Measurements from ENCODE around the gene CYSTM1. TPM values are rescaled to one million over a fixed set of nuclear protein-coding genes. Genes with fewer than 3 reads are reported as not detected.

The CYSTM1 gene
- total and polyA plus RNA-seq, 2 experiments from 2014 or later, result 16.0 to 42.3 TPM

- H3K27ac ChIP-seq, result no peak overlapping the region
- no peak overlapping the region for H3K4me3 ChIP-seq
- no peak for DNase-seq
- H3K9ac ChIP-seq, result no peak overlapping the region
- no peaks in the 10 kb centered on the region; the same call in 1 of the 2 replicates for H3K36me3 ChIP-seq (ENCODE audit: low read depth)
- no peak for TF ChIP-seq EZH2 (IDR thresholded peaks at IDR 0.05; ENCODE audit: insufficient read depth, poor library complexity, severe bottlenecking)
- TF ChIP-seq EZH2phosphoT487 (IDR thresholded peaks at IDR 0.05; ENCODE audit: insufficient read depth, low read depth), result no peak
- H3K27me3 ChIP-seq (replicated peaks; ENCODE audit: insufficient read depth), result no peaks in the 10 kb centered on the region
- peaks cover 5% of the 10 kb centered on the region; the same call in 1 of the 2 replicates for H3F3A ChIP-seq (ENCODE audit: insufficient read depth)
- in situ Hi-C loops (cut with MboI), result no loop called here
- WGBS, 2 experiments (ENCODE audit: low coverage in 1 of 2, low lambda C conversion rate in 2 of 2, missing lambda C conversion rate in 2 of 2), result 85 to 93% methylated on average over 3 of the region's 3 CpGs
- H3K9me3 ChIP-seq (ENCODE audit: low read depth), result no peaks in the 10 kb centered on the region
- 0 out of 2 replicates have a peak, but pooled peaks cover 3% of the 10 kb centered on the region for H4K20me1 ChIP-seq (ENCODE audit: insufficient read depth)
- H3K79me2 ChIP-seq (ENCODE audit: insufficient read depth), result peaks cover 79% of the 10 kb centered on the region
- H3K4me1 ChIP-seq (ENCODE audit: insufficient read depth), result no peaks in the 10 kb centered on the region
- no peak overlapping the region for H3K4me2 ChIP-seq (ENCODE audit: unreplicated experiment)
- no peaks in the 10 kb centered on the region for H3K9me2 ChIP-seq (ENCODE audit: insufficient read depth)
- H2AFZ ChIP-seq, result no peak overlapping the region
Measured at GRCh38 chr5:140284013-140284412, 109.0 kb downstream of the CYSTM1 start.

GRCh38 chr5:140286424-140286823, 111.4 kb downstream of the CYSTM1 start:
- Histone ChIP-seq H3K4me3 (no peak overlapping the region), H3K4me1 (ENCODE audit: insufficient read depth) (no peaks in the 10 kb centered on the region), H3K9me3 (ENCODE audit: low read depth) (no peaks in the 10 kb centered on the region), H3K27ac (no peak overlapping the region), H3F3A (ENCODE audit: insufficient read depth) (no peaks in the 10 kb centered on the region), H2AFZ (no peak overlapping the region), H3K4me2 (ENCODE audit: unreplicated experiment) (no peak overlapping the region), H3K9ac (no peak overlapping the region), H3K79me2 (ENCODE audit: insufficient read depth) (peaks cover 97% of the 10 kb centered on the region), H4K20me1 (ENCODE audit: insufficient read depth) (0 out of 2 replicates have a peak, but pooled peaks cover 3% of the 10 kb centered on the region), H3K9me2 (ENCODE audit: insufficient read depth) (no peaks in the 10 kb centered on the region), H3K36me3 (ENCODE audit: low read depth) (no peaks in the 10 kb centered on the region; the same call in 1 of the 2 replicates), H3K27me3 (replicated peaks; ENCODE audit: insufficient read depth) (no peaks in the 10 kb centered on the region)
- DNase-seq, result no peak
- TF ChIP-seq EZH2phosphoT487 (IDR thresholded peaks at IDR 0.05; ENCODE audit: insufficient read depth, low read depth) (no peak), EZH2 (IDR thresholded peaks at IDR 0.05; ENCODE audit: insufficient read depth, poor library complexity, severe bottlenecking) (no peak)
- in situ Hi-C loops (cut with MboI), result no loop called here
- WGBS, 2 experiments (ENCODE audit: low coverage in 1 of 2, low lambda C conversion rate in 2 of 2, missing lambda C conversion rate in 2 of 2), result 88 to 97% methylated on average over 4 to 5 of the region's 5 CpGs

DNA sequence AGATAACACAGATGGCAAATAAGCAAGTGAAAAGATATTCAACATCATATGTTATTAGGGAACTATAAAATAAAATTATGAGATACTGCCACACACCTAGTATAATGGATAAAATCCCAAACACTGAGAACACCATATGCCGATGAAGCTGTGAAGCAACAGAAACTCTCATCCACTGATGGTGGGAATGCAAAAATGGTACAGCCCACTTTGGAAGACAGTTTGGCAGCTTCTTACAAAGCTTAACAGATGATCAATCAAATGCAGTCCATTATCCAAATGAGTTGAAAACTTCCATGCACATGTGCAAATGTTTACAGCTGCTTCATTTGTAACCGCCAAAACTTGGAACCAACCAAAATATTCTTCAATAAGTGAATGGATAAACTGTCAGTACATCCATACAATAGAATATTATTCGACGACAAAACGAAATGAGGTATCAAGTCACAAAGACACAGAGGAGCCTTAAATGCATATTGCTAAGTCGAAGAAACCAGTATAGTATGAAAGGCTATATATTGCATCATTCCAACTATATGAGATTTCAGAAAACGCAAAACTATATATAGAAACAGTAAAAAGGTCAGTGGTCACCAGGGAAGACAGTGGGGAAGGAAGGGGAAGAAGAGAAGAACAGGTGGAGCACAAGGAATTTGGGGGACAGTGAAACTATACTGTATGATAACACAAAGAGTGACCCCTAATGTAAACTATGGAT, 113.0 kb downstream of the CYSTM1 start:
- Histone ChIP-seq H3K4me1 (ENCODE audit: insufficient read depth) (peaks cover 7% of the 10 kb centered on the region), H3K27me3 (replicated peaks; ENCODE audit: insufficient read depth) (no peaks in the 10 kb centered on the region), H3K27ac (no peak overlapping the region), H3K79me2 (ENCODE audit: insufficient read depth) (peaks cover 98% of the 10 kb centered on the region), H3K9me3 (ENCODE audit: low read depth) (no peaks in the 10 kb centered on the region), H3K4me3 (no peak overlapping the region), H3K9me2 (ENCODE audit: insufficient read depth) (no peaks in the 10 kb centered on the region), H2AFZ (no peak overlapping the region), H3F3A (ENCODE audit: insufficient read depth) (no peaks in the 10 kb centered on the region), H4K20me1 (ENCODE audit: insufficient read depth) (0 out of 2 replicates have a peak, but pooled peaks cover 3% of the 10 kb centered on the region), H3K9ac (no peak overlapping the region), H3K4me2 (ENCODE audit: unreplicated experiment) (no peak overlapping the region), H3K36me3 (ENCODE audit: low read depth) (no peaks in the 10 kb centered on the region; the same call in 1 of the 2 replicates)
- DNase-seq, result no peak
- 14 to 16% methylated on average over 7 of the region's 7 CpGs for WGBS, 2 experiments (ENCODE audit: low coverage in 1 of 2, low lambda C conversion rate in 2 of 2, missing lambda C conversion rate in 2 of 2)
- TF ChIP-seq EZH2 (IDR thresholded peaks at IDR 0.05; ENCODE audit: insufficient read depth, poor library complexity, severe bottlenecking) (no peak), EZH2phosphoT487 (IDR thresholded peaks at IDR 0.05; ENCODE audit: insufficient read depth, low read depth) (no peak)
- in situ Hi-C loops (cut with MboI), result no loop called here

- no peaks in the 10 kb centered on the region for H4K20me1 ChIP-seq (ENCODE audit: insufficient read depth)
- no peak overlapping the region for H3K9ac ChIP-seq
- DNase-seq, result no peak
- no peak overlapping the region for H3K4me3 ChIP-seq
- no peaks in the 10 kb centered on the region for H3K9me3 ChIP-seq (ENCODE audit: low read depth)
- no peaks in the 10 kb centered on the region for H3K27me3 ChIP-seq (replicated peaks; ENCODE audit: insufficient read depth)
- H3K4me1 ChIP-seq (ENCODE audit: insufficient read depth), result peaks cover 48% of the 10 kb centered on the region
- TF ChIP-seq EZH2phosphoT487 (IDR thresholded peaks at IDR 0.05; ENCODE audit: insufficient read depth, low read depth), result no peak
- no peak for TF ChIP-seq EZH2 (IDR thresholded peaks at IDR 0.05; ENCODE audit: insufficient read depth, poor library complexity, severe bottlenecking)
- 89 to 95% methylated on average over 1 of the region's 1 CpG for WGBS, 2 experiments (ENCODE audit: low coverage in 1 of 2, low lambda C conversion rate in 2 of 2, missing lambda C conversion rate in 2 of 2)
- no peaks in the 10 kb centered on the region for H3K9me2 ChIP-seq (ENCODE audit: insufficient read depth)
- H3K79me2 ChIP-seq (ENCODE audit: insufficient read depth), result peaks cover 96% of the 10 kb centered on the region
- H3K36me3 ChIP-seq (ENCODE audit: low read depth), result no peaks in the 10 kb centered on the region
- peaks cover 38% of the 10 kb centered on the region for H3F3A ChIP-seq (ENCODE audit: insufficient read depth)
- H2AFZ ChIP-seq, result no peak overlapping the region
- no peak overlapping the region for H3K4me2 ChIP-seq (ENCODE audit: unreplicated experiment)
- H3K27ac ChIP-seq, result no peak overlapping the region
- in situ Hi-C loops (cut with MboI), result no loop called here
Measured at GRCh38 chr5:140292212-140293036, 117.4 kb downstream of the CYSTM1 start.

Other genes with a start within 250 kb of the CYSTM1 start
- gene NRG2, start 131.9 kb upstream of the CYSTM1 start, total RNA-seq (2014; rRNA removed; shearing (Covaris generic)), result not detected in 2 replicates
- gene NRG2, start 131.9 kb upstream of the CYSTM1 start, polyA plus RNA-seq (2016; fragmentation: Nextera tagmentation; extraction: Ambion mirVana), result 0.05 TPM in 1 of 2 replicates, not detected in the other
- gene PURA, start 61.1 kb upstream of the CYSTM1 start, total RNA-seq (2014; rRNA removed; shearing (Covaris generic)), result 24.2 and 30.6 TPM in 2 replicates
- gene PURA, start 61.1 kb upstream of the CYSTM1 start, polyA plus RNA-seq (2016; fragmentation: Nextera tagmentation; extraction: Ambion mirVana), result 7.9 and 10.7 TPM in 2 replicates
- 13.0 and 16.3 TPM in 2 replicates for gene IGIP, start 49.3 kb upstream of the CYSTM1 start, total RNA-seq (2014; rRNA removed; shearing (Covaris generic))
- 3.4 and 3.5 TPM in 2 replicates for gene IGIP, start 49.3 kb upstream of the CYSTM1 start, polyA plus RNA-seq (2016; fragmentation: Nextera tagmentation; extraction: Ambion mirVana)
- gene PFDN1, start 127.9 kb downstream of the CYSTM1 start, total RNA-seq (2014; rRNA removed; shearing (Covaris generic)), result 94.3 and 95.8 TPM in 2 replicates
- gene PFDN1, start 127.9 kb downstream of the CYSTM1 start, polyA plus RNA-seq (2016; fragmentation: Nextera tagmentation; extraction: Ambion mirVana), result 87.0 and 99.9 TPM in 2 replicates
- gene HBEGF, start 171.4 kb downstream of the CYSTM1 start, total RNA-seq (2014; rRNA removed; shearing (Covaris generic)), result 7.5 and 9.5 TPM in 2 replicates
- gene HBEGF, start 171.4 kb downstream of the CYSTM1 start, polyA plus RNA-seq (2016; fragmentation: Nextera tagmentation; extraction: Ambion mirVana), result 4.5 and 4.9 TPM in 2 replicates
- gene SLC4A9, start 185.0 kb downstream of the CYSTM1 start, total RNA-seq (2014; rRNA removed; shearing (Covaris generic)), result not detected in 2 replicates
- not detected in 2 replicates for gene SLC4A9, start 185.0 kb downstream of the CYSTM1 start, polyA plus RNA-seq (2016; fragmentation: Nextera tagmentation; extraction: Ambion mirVana)
- gene ANKHD1, start 226.6 kb downstream of the CYSTM1 start, total RNA-seq (2014; rRNA removed; shearing (Covaris generic)), result 27.9 and 40.5 TPM in 2 replicates
- gene ANKHD1, start 226.6 kb downstream of the CYSTM1 start, polyA plus RNA-seq (2016; fragmentation: Nextera tagmentation; extraction: Ambion mirVana), result 24.3 and 26.1 TPM in 2 replicates

Measured in GM23248 (cell line).